ENCODE results near the gene SLC8B1.

Gene SLC8B1

DNA sequence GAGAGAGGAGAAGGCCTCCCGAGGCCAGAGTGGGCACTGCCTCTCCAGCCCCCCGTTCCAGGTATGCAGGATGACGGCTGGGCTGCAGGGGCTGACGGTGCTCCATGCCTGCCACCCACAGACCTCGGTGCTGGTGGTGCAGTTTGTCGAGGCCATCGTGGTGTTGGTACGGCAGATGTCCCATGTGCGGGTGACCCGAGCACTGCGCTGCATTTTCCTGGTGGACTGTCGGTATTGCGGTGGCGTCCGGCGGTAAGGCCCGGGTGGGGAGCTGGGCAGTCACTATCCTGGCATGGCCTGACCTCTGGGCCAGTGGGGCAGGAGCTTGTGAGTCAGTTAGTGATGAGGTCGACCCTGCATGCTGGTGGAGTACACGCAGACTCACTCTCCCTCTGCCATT lies 66.3 kb downstream of the SLC8B1 start:
- DNase-seq (ENCODE audit: low read depth) = no peak

DNA sequence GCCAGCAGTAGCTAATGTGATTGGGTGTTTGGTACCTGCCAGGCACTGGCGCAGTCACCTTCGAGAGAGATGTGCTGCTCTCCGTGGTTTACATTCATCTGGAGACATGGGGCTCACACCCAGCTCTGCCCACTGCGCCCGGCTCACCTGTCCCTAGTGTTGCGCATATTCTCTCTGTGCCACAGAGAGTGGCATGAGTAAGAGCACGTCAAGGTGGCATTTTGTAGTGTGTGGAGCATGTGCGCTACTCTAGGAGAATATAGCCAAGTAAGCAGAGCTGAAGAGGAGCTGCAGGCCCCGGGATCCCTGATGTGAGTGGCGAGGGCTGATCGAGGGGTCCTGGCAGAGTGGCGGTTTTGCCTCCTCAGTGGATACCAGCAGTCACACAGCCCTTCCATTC lies 66.8 kb downstream of the SLC8B1 start:
- DNase-seq (ENCODE audit: low read depth) = no peak

DNA sequence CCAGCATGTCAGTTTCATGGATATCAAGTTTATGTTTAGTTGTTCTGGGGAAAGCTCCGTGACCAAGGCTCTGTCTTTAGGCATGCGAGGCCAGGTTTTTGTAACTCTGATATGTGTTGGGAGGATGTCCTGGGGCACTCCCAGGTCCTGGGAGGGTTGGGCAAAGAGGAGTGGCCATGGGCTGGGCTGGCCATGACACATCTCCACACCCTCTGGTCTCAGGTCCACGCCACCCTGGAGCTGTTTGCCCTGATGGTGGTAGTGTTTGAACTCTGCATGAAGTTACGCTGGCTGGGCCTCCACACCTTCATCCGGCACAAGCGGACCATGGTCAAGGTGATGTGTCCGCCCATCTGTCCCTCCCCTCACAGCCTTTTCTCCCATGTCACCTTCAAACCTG lies 67.3 kb downstream of the SLC8B1 start:
- no peak for DNase-seq (ENCODE audit: low read depth)

DNA sequence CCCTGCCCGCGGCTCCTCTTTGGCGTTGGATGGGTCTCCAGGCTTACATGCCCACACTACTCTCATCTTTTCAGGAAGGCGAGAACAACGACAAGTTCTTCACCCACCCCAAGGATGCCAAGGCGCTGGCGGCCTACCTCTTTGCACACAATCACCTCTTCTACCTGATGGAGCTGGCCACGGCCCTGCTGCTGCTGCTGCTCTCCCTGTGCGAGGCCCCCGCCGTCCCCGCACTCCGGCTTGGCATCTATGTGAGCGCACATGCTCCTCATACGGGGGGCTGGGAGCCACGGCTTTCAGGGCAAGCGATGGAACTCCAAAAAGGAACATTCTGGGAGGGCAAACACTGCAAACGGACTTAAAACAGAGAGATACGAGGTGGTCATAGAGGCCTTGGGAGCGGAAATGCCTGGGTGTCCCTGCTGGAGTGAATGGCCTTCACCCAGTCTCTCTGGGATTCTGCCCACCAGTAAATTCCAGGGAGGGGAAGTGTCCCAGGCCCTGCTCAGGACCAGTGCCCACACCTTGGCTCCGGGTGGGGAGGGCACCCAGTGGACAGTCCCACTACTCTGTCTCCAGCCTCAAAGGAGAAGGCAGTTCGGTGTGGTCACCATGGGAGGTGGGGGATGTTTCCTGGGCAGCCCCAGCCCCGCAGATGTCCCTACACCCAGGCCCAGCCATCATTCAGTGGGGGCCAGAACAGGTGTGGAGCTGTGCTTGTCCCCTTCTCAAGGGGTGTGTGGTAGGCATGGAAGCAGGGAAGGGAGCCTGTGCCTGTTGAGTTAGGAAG lies 68.6 kb downstream of the SLC8B1 start:
- DNase-seq (ENCODE audit: low read depth) = no peak

DNA sequence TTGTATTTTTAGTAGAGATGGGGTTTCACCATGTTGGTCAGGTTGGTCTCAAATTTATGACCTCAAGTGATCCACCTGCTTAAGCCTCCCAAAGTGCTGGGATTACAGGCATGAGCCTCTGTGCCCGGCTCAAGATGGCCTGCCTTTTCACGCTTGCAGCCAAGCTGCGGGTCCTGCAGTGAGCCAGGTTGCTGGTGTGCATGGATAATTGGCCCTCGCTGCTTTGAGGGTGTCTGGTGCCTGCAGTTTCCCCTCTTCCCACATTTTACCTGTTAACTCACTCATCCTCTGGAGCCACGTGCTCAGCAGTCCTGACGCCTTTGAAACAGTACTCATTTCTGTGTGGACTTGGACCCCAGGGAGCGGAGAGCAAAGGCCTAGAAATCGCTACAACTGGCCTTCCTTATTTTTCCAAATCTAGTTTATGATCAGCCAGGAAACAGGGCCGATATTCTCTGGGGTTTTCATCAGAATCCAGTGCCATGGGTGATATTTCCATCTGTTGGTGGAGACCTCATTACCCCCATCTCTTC lies 71.4 kb downstream of the SLC8B1 start:
- no peak for DNase-seq (ENCODE audit: low read depth)

DNA sequence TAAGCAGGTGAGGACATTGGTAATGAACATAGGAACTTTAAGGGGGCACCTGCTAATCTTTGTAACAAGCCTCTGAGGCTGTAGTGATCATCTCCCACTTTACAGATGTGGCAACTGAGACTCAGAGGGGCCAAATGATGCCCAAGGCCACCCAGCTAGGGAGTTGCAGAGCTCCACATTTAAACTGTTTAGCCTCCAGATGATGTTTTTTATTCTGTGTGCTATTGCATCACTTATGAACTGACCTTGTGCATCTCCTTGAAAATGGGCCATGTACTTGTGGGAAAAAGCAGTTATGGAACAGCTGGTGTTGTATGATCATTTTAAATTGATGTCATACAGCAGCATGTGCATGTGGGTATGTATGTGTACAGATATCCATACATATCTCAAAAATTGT lies 72.2 kb downstream of the SLC8B1 start:
- no peak for DNase-seq (ENCODE audit: low read depth)

DNA sequence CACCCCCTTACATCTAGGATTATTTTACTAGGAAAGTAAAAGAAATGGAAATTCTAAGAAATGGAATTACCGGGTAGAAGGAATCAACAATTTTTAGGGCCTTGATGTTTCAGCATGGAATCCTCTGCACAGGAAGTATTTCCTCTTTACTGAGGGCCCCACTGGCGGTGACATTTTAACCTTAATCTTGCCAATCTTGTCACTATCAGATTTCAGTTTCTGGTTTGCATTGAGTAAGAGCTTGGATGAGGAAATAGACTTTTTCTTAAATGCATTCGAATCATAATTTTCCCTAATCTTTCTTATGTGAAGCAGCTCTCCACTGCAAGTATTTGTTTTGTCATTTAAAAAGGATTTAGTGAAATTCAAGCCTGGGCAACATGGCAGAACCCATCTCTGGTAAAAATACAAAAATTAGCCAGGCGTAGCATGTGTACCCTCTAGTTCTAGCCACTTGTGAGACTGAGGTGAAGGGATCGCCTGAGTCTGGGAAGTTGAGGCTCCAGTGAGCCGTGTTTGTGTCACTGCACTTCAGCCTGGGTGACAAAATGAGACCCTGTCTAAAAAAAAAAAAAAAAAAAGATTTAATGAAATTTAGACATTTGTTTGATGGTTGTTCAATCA lies 73.0 kb downstream of the SLC8B1 start:
- DNase-seq (ENCODE audit: low read depth) = no peak

DNA sequence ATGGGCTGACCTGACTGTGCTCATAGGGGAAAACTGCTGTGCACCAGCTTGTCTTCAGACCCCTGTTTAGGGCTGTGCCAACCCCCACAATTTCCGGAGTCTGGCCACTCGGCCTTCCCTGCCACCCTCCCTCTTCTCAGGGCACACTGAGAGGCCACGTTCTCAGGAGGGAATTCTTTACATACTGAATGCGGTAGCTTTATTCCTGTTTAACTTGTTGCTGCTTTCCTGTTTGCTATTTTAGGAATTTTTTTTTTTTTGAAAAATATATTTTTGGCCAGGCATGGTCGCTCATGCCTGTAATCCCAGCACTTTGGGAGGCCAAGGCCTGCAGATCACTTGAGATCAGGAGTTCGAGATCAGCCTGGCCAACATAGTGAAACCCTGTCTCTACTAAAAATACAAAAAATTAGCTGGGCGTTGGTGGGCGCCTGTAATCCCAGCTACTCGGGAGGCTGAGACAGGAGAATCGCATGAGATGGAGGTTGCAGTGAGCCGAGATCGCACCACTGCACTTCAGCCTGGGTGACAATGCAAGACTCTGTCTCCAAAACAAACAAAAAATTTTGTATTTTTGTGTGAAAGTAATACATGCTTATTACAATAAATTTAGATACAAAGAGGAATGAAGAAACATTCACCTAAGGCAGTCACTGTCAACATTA lies 74.1 kb downstream of the SLC8B1 start:
- DNase-seq (ENCODE audit: low read depth) = no peak

DNA sequence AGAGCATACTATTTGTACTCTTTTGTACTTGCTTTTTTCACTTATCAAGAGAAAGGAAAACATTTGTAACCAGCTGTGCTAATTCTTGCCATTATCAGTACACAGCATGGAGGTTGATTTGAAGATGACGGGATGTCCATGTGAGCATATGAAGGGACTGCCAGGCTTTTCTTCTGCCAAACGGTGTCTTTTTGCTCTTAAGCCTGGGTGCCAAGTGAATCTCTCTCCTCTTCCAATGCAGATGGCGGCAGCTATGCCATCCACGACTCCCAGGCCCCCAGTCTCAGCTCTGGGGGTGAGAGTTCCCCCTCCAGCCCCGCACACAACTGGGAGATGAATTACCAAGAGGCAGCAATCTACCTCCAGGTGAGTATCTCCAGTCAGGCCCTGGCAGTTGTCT lies 74.8 kb downstream of the SLC8B1 start:
- no peak for DNase-seq (ENCODE audit: low read depth)

DNA sequence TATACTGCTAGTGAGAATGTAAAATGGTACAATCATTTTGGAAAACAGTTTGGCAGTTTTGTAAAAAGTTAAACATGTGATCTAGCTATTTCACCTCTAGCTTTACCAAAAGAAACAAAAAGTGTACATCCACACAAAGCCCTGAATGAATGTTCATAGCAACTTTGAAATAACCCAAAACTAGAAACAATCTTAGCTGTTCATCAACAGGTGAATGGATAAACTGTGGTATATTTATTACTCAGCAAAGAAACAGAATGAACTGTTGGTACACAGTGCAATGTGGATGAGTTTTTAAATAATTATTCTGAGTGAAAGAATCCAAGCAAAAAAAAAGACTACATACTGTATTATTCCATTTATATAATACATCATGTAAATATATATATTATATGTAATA lies 77.3 kb downstream of the SLC8B1 start:
- DNase-seq (ENCODE audit: low read depth) = no peak

DNA sequence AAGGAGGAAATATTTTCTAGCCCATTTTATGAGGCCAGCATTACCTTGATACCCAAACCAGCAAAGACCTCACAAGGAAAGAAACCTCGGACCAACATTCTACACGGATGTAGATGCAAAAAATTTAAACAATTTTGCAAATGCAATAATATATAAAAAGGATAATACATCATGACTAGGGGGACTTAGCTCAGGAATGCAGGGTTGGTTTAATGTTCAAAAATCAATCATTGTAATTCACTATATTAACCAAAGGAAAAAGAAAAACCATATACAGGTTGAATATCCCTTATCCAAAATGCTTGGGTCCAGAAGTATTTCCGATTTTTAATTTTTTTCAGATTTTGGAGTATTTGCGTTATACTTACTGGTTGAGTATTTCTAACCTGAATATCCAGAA lies 80.6 kb downstream of the SLC8B1 start:
- no peak for DNase-seq (ENCODE audit: low read depth)

DNA sequence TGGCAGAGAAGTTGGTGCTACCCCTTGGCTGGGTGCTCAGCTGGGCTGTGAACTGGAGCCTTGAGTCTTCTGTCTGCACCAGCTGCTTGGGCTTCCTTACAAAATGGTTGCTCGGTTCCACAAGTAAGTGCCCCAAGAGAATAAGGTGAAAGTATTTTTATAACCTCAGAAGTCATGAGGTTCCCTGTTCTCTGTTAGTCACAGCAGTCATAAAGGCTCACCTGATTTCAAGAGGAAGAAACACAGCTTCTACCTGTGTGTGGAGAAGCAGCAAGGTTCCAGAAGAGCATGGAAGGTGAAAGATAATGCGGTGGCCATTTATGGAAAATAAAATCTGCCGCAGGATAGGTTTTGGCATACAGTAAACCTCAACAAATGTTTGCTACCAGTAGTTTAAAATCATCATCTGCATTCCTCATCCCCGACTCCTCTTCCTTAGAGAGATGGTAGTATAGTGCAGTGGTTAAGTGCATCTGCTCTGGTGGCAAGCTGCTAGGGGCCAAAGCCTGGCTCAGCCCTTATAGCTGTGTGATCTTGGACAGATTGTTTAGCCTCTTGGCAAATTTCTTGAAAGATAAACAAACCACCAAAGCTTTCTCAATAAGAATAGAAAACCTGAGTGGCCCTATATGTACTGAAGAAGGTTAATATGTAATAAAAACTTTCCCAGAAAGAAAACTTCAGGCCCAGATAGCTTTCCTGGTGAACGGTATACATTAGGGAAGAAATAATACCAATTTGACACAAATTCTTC lies 81.2 kb downstream of the SLC8B1 start:
- DNase-seq (ENCODE audit: low read depth) = no peak

DNA sequence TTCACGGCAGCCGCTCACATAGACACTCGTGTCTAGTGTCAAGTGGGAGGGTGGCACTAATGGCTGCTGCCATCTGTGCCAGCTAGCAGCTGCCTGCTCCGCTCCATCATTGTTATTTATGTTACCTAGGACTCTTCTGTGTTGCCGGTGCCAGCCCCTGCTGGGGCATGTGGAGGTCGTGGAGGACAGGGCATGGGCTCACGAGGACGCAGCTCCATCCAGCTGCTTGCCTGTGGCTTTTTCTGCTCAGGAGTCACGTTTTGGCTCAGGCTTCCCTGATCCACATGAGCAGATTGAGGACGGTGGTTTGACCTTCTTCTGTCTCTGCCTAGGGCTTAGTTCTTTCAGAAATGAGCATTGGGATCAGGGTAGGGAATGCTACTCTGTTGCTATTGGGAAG lies 82.4 kb downstream of the SLC8B1 start:
- DNase-seq (ENCODE audit: low read depth) = no peak

DNA sequence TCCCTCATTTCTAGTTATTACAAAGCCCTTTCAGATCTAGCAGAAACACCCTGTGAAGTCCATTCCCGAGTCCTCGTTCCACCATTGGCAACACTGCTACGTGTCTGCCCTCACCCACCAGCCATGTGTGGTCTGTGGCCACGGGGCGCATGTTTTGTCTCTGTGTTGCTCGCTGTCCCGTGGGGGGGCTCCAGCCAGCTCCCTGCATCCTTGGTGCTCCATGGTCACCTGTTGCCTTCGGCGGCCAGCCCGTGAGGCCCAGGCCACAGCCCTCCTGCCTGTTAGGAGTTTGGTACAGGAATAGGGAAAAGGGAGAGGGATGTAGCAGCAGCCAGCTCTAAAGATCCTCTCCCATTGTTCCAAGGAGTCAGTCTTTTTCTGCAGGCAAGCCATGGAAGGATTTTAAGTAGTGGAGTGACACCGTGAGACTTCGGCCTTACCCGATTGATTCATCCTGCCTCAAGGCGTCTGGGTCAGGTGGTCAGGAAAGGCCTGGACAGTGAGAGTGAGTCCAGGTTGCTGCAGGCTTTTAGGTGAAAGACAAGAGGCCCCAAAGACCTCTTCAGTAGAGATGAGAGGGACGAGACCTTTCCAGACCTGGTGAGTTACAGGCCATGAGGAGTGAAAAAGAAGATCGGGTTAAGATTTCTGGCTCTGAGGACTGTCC lies 83.4 kb downstream of the SLC8B1 start:
- DNase-seq (ENCODE audit: low read depth) = no peak

DNA sequence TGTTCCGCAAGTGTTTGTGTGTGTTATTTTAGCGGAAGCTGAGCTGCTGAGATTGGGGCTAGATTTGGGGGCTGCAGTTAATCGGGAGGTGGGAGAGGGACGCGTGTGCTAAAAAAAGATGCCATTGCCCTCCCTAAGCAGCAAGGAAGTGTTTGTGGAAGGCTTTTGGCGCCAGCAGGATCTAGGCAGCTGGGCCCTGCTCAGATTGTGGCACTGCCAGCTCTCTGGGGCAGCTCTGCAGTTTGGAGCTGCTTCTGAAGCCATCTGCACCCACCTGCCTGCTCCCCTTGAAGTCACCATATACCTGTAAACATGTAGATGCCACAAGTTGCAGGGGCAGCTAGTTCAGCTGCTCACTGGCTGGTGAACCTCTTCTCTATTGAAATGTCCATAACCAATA lies 84.9 kb downstream of the SLC8B1 start:
- DNase-seq (ENCODE audit: low read depth) = no peak

DNA sequence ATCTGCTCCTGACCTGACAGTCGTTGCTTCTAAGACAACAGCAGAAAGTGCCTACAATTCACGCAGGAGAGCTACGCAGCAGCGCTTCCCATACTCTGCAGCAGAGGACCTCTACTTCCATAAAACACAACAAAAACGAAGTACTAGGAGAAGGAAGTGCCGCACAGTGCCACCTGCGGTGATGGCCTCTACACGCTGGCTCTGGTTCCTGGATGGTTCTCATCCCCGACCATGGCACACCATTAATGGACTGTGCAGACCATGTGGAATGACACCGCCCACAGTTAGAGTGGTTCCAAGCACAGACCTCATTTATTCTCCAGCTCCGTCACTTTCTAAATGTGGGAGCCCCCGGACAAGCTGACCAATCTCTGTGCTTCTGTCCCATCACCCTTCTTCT lies 85.4 kb downstream of the SLC8B1 start:
- DNase-seq (ENCODE audit: low read depth) = no peak

DNA sequence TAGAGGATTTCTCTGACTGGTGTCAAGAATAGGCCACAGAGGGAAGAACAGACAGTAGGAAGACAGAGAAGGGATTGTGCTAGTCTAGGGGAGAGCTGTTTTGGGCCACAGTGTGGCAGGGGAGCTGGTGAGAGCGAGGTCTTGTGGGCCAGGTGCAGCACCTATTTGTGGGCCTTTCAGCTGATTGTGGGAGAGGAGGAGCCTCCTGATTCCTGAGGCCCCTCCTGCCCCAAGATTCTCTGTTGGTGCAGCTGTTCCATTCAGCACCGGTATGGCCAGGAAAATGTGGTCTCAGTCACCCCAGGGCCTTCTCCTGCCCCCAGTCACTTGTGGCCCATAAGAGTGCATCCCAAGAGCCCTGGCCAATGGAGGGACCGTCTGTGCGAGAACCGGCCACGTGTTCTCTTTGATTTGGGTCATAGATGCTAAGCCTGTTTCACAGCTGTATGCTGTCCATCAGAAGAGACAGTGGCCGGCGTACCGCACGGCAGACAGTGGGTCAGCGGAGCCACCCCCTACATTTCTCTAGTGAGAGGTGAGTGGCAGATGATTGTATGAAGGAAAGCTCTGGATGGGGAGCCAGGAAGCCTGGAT lies 86.0 kb downstream of the SLC8B1 start:
- DNase-seq (ENCODE audit: low read depth) = no peak

All from ELR (cell line).